G401 (cell line): Measurements from ENCODE around the gene LRRC23. TPM values are rescaled to one million over a fixed set of nuclear protein-coding genes. Genes with fewer than 3 reads are reported as not detected.
A peak's percentile ranks its signal among the peaks of the same experiment; 100 is the strongest.
"Not testable (repeated sequence)": the region's sequence is repeated elsewhere in the genome, so short reads cannot be mapped to it uniquely, and the experiment has no call there.

ENCODE experiments used
- DNase-seq: peaks from one replicate; pipeline ENCODE4 v3.0.0-alpha.2; 2015; ENCODE audit warnings: low spot score
- in situ Hi-C: cut with HindIII; loops from 2 replicates; pipeline ENCODE4 v1.10.0; 2016; ENCODE audit warnings: low sequenced_read_pairs, mixed read lengths
- total RNA-seq: library from RNA; depleted of rRNA; stranded (reverse); fragments of >200 nt; shearing (Covaris generic); gene quantifications from 2 replicates; pipeline ENCODE4 v1.2.3, GENCODE V29; 2014; rRNA removed

The LRRC23 gene, protein sequence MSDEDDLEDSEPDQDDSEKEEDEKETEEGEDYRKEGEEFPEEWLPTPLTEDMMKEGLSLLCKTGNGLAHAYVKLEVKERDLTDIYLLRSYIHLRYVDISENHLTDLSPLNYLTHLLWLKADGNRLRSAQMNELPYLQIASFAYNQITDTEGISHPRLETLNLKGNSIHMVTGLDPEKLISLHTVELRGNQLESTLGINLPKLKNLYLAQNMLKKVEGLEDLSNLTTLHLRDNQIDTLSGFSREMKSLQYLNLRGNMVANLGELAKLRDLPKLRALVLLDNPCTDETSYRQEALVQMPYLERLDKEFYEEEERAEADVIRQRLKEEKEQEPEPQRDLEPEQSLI
- 7.0 and 16.1 TPM in 2 replicates for total RNA-seq

DNA sequence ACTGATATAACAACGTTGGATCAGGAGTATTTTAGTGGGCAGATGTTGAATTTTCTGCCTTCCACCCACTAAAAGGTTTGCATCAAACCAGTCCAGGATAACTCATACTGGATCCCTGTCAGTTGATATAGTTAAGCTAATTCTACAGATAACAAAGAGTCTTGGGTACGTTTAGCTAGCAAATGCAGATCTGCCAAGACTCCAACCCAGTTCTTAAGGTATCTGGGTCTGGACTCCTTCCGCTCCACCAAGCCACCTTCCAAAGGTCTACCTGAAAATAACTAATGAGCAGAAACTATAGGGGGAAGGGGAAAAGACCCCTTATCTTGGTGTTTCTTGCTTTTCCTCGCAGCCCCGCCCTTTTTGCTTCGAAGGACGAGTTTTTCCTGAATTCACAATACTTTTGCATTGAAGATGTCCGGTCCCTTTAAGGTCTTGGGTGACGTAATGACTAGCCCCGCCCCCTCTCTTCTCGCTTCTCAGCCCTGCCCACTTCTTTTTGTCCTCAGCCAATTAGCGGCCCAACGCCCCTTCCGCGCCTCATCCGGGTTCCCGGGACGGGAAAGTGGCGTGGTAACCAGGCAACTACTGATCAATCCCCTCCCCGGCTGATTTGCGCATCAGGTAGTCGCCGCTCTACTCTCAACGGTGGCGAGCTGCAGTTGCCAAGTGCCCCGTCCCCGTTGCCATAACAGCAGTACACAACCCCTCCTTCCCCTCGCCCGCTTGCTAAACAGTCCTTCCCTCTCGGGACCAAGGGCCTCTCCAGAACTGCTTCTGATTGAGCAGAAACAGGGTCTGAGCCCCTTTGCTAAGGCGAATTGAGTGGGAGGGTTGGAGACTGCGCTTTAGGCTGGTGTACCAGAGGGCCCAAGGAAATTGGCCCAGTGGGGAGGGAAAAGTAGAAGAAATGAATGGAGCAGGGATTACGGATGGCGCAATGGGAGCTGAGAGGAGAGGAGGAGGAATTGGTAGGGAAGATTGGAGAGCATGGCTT lies at the start of gene LRRC23:
Gene LRRC23 (plus strand): TSS at position 543 of the 997 bp plus-strand sequence. CDS start 812 bp downstream, outside the sequence.
- peak; percentile 99 for DNase-seq
- in situ Hi-C loops, result no loop called here

DNA sequence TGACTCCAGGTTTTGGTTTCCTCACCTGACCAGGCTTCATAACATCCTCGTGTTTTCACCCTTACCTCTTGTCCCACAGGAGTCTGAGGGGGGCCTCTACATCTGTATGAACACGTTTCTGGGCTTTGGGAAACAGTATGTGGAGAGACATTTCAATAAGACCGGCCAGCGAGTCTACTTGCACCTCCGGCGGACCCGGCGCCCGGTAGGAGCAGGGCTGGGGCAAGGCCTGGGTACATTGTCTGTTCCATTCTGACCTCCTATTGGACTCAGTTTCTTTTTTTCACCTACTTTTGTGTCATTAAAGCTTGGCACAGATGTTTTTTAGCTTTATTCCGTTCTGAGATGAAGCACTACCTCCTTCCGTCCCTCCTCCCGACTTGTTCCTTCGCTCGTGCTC lies 49.3 kb upstream of the LRRC23 start:
- no peak for DNase-seq
- in situ Hi-C loops, result no loop called here

DNA sequence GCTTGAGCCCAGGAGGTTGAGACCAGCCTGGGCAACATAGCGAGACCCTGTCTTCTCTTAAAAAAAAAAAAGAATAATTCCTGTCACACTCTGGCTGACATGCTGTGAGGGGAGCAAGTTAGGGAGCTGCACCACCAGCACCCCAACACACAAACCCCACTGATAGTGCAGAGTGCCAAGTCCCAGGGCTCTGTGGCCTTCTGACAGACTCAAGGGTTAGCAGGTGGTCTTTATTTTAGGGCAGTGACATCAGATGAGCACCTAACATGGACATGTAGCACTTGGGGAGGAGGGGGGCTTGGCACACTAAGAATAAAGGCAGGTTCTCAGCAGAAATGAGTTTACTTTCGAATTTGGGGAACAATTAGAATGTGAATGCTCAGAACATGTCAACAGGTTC lies 45.8 kb upstream of the LRRC23 start:
- DNase-seq, result no peak
- in situ Hi-C loops, result no loop called here

DNA sequence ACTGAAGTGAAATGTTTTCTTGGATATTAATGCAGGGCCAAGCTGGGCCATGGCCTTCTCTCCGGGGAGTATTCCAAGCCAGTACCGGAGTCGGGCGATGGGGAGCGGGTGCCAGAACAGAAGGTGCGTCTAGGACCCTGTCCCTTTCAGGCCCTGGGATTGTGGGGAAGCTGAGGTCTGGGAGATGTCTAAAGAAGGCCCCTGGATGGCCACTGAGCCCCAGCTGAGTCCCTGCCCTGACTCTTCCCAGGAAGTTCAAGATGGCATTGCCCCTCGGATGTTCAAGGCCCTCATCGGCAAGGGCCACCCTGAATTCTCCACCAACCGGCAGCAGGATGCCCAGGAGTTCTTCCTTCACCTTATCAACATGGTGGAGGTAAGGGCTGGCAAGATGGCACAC lies 44.5 kb upstream of the LRRC23 start:
- DNase-seq, result no peak
- in situ Hi-C loops, result no loop called here

DNA sequence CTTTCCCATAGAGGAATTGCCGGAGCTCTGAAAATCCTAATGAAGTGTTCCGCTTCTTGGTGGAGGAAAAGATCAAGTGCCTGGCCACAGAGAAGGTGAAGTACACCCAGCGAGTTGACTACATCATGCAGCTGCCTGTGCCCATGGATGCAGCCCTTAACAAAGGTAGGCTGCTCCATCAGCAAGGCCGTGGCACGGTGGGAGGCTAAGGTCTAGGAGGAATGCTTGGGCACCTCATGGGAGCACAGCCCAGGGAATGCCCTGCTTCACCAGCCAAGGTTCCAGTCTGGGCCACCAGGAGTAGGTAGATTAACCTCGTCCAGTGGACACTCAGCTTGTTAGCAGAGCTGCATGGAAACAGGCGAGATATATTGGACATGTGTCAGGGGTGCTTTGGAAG lies 43.7 kb upstream of the LRRC23 start:
- DNase-seq, result no peak
- in situ Hi-C loops, result no loop called here

DNA sequence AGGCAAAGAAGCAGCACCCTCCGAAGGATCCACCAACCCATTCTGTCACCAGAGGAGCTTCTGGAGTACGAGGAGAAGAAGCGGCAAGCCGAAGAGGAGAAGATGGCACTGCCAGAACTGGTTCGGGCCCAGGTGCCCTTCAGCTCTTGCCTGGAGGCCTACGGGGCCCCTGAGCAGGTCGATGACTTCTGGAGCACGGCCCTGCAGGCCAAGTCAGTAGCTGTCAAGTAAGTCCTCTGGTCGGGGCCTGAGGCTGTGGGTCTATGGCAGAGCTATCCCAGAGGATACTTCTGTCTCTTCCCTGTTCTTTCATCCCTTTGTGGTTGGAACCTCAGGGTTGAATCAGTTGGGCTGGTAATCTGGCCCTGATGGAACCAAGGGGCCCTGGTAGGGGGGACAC lies 43.2 kb upstream of the LRRC23 start:
- DNase-seq, result no peak
- in situ Hi-C loops, result no loop called here

DNA sequence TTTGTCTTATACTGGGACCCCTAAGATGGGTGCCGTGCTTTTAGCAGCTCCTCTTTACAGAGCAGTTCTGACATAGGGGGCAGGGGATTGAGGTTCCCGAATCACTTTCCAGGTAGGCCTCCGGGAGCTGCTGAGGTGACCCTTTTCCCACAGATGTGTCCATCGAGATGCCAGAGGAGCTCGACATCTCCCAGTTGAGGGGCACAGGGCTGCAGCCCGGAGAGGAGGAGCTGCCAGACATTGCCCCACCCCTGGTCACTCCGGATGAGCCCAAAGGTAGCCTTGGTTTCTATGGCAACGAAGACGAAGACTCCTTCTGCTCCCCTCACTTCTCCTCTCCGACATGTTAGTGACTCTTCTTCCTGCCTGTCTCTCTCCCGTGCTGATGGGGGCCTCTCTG lies 41.6 kb upstream of the LRRC23 start:
- DNase-seq, result no peak
- in situ Hi-C loops, result no loop called here

DNA sequence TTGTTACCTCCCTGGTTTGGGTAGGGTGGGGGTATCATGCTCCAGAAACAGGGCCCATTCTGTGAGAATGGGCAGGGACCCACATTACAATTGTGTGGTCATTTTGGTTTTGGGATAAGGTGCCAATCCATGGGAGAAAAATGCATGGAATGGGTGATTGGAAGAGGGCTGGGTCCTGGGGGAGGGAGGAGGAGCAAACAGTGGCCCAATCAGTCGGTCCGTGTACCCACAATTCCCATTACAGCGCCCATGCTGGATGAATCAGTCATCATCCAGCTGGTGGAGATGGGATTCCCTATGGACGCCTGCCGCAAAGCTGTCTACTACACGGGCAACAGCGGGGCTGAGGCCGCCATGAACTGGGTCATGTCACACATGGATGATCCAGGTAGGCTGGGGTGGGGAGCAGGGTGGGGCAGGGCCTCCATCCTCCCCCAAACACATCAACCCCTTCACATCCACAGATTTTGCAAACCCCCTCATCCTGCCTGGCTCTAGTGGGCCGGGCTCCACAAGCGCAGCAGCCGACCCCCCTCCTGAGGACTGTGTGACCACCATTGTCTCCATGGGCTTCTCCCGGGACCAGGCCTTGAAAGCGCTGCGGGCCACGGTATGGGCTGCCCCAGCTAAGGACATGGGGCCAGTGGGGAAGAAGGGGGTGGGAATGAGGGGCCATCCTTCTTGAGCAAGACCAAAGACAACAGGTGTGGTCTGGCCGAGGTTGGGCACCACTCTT lies 40.9 kb upstream of the LRRC23 start:
- in situ Hi-C loops, result no loop called here
- DNase-seq, result no peak

DNA sequence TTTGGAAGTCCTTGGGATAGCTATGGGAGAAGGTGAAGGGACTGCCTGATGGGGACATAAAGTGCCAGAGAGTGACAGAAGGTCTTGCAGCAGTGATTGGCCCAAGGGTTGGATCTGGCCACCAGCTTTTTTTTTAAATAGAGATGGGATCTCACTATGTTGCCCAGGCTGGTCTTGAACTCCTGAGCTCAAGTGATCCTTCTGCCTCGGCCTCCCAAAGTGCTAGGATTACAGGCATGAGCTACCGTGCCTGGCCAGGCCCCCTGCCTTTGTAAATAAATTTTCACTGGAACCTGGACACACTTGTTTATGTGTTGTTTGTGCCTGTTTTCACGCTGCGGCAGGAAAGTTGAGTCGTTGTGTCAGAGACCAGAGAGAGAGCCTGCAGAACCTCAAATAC lies 39.3 kb upstream of the LRRC23 start:
- DNase-seq, in situ Hi-C loops: not testable (repeated sequence)

DNA sequence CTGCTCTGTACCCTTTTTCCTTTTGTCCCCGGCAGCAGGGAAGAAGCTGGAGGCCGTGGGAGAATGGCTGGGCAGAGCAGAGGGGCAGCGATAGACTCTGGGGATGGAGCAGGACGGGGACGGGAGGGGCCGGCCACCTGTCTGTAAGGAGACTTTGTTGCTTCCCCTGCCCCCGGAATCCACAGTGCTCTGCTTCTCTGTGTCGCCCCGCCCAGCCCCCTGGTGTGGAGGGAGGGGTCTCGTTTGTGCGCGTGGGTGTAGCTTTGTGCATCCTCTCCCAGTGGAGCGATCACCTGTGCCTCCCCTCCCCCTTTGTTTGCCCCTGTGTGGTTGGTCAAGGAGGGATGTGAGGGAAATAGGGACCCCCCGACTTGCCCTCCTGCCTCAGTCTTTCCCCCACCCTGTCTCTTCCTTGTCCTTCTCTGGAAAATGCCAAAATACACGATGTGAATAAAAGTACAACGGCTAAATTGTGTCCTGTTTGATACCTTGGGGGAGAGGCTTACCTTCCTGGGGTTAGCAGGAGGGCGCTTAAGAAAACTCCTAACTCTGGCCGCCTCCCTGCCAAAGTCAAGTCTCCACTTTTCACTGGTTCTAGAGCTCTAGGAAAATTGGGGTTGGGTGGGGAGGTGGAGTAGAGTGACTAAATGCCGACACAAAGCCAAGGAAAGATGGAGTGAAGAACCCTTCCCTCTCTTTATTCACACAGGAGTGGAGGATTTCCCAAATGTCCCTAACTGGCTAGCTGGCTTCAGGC lies 38.3 kb upstream of the LRRC23 start:
- in situ Hi-C loops, result no loop called here
- DNase-seq, result no peak

DNA sequence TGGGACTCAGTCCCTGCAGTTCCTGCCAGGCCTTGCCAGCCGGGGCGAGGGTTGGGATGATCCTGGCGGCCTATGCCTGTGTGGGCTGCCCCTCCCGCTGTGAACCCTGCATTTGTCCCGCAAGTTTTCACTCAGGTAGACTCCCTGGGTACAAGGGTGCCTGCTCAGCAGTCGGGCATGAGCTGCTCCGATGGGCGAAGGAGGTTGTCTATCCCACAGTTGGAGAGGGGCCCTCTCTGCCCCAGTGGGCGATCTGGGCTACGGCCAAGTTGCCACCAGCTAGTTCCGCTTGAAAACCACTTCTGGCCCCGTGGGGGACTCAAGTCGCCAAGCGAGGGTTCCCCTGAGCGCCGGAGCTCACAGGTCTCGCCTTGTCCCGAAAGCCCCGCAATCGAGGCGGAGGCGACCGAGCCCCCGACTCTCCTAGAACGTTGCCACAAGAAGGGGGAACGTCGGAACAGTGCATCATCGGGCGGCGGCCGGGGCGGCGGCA lies 37.7 kb upstream of the LRRC23 start:
- DNase-seq, result peak; percentile 38
- in situ Hi-C loops, result no loop called here

DNA sequence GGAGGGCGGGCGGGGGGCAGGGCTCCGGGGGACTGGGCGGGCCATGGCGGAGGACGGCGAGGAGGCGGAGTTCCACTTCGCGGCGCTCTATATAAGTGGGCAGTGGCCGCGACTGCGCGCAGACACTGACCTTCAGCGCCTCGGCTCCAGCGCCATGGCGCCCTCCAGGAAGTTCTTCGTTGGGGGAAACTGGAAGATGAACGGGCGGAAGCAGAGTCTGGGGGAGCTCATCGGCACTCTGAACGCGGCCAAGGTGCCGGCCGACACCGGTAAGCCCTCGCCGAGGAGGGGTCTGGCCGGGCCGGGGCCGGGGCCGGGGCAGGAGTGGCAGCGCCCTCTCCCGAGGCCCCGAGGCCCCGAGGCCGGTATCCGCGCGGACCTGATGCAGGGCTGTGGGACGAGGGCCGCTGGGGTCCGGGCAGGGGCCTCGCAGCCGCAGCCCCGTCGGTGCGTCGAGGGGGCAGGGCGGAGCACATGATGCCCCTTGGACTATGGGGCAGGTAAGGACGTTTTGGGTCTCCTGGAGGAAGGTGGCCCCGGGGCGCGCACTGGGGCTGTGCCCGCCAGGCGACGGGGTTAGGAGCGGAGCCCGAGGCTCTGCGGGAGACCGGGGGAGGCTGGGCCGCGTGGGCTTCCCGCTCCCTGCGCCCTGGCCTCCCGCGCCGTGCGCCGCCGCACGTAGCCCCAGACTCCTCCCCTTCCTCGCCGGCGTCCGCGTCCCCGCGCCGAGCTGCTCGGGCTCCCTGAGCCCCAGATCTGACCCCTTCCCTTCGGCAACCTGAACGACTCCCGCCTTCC lies 37.0 kb upstream of the LRRC23 start, which contains the start of gene TPI1:
Gene TPI1 (plus strand): TSS at position 119 of the 798 bp plus-strand sequence. CDS start 36 bp downstream, at position 155.
- in situ Hi-C loops, result no loop called here
- DNase-seq, result peak; percentile 89

DNA sequence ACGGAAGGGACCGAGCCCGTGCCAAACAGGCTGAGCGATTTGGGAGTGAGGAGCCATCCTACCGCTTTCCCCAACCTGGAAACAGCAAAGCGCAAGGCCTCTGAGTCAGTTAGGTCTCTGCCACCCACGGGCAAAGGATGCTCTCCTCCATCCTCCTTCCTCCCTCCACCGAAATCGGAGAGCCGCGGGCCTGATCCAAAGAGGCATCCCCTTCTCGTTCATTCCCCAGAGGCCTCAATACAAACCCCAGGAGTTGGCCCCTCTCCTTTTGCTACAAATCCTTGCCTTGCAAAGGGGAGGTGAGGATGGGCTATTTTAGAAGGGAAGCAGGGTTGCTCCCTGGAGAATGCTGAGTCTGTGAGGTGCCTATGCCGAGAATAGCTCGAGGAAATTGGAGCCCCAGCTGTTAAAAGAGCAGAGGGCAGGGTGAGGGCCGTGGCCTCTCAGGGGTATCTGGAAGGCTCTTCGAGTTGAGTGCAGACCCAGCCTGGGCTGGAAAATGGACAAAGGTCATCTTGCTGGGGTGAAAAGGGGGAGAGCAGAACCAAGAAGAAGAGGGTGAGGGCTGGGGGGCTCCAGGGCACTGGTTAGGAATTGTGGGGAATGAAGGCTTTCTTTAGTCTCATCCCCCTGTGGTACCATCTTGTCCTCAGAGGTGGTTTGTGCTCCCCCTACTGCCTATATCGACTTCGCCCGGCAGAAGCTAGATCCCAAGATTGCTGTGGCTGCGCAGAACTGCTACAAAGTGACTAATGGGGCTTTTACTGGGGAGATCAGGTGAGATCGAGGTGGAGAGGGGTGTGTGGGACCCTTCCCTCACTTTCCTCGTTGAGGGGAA lies 36.2 kb upstream of the LRRC23 start:
- DNase-seq, result no peak
- in situ Hi-C loops, result no loop called here

DNA sequence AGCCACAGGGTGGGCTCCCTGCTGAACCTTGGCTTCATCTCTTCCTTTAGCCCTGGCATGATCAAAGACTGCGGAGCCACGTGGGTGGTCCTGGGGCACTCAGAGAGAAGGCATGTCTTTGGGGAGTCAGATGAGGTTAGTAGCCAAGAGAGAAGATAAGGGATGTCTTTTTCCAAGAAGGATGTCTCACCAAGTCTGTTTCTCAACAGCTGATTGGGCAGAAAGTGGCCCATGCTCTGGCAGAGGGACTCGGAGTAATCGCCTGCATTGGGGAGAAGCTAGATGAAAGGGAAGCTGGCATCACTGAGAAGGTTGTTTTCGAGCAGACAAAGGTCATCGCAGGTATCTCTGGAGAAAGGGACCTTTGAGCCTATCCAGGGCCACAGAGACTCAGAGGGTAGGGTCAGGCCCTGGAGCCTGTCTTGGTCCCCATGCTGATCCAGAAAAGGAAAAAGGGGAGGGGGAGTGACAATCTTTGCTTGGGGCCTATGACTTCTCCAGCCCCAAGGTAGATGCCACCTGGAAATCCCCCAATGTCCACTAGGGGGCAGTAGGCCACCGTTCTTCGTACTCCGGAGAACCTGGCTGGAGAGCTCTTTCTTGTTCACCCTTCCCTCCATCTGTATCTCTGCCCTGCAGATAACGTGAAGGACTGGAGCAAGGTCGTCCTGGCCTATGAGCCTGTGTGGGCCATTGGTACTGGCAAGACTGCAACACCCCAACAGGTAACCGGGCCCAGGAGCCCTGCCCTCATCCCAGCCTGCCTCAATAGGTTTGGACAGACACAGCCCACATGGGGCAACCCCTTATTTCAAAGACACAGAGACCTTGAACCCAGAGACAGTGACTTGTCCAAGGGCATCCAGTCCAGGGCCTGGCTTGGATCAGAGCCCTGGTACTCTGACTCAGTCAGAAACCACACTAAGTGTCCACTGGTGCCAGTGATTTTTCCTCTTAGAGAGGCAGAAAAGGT lies 35.3 kb upstream of the LRRC23 start:
- peak; percentile 91 for DNase-seq
- in situ Hi-C loops, result no loop called here

DNA sequence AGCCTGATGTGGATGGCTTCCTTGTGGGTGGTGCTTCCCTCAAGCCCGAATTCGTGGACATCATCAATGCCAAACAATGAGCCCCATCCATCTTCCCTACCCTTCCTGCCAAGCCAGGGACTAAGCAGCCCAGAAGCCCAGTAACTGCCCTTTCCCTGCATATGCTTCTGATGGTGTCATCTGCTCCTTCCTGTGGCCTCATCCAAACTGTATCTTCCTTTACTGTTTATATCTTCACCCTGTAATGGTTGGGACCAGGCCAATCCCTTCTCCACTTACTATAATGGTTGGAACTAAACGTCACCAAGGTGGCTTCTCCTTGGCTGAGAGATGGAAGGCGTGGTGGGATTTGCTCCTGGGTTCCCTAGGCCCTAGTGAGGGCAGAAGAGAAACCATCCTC lies 34.3 kb upstream of the LRRC23 start:
- in situ Hi-C loops, DNase-seq: not testable (repeated sequence)
